ENCODE data around the gene HMGN3. TPM values are rescaled to one million over a fixed set of nuclear protein-coding genes. Genes with fewer than 3 reads are reported as not detected.

The HMGN3 gene
- total and polyA plus RNA-seq, 2 of the 4 experiments (the other 2 are of a cell fraction) = 6.8 to 35.5 TPM

GRCh38 chr6:79157961-79158644 lies 76.4 kb downstream of the HMGN3 start:
- H3K4me3 ChIP-seq (ENCODE audit: insufficient read depth, low read depth, low read length) = no peak overlapping the region
- no peak for DNase-seq
- no peak overlapping the region for H2BK5ac ChIP-seq (ENCODE audit: low read depth, low read length, poor library complexity, severe bottlenecking)
- H3K27me3 ChIP-seq (ENCODE audit: control insufficient read depth, insufficient read depth, low read length) = no peaks in the 10 kb centered on the region
- no peak overlapping the region for H4K5ac ChIP-seq (ENCODE audit: low read depth, low read length)
- no peak for ATAC-seq (ENCODE audit: low read depth)
- no peaks in the 10 kb centered on the region for H4K20me1 ChIP-seq (ENCODE audit: insufficient read depth, low read length)
- H3K4me1 ChIP-seq (ENCODE audit: control insufficient read depth, insufficient read depth, low read length) = no peaks in the 10 kb centered on the region
- no peaks in the 10 kb centered on the region for H3K36me3 ChIP-seq (ENCODE audit: control insufficient read depth, insufficient read depth, low read length)
- no peak overlapping the region for H4K91ac ChIP-seq (ENCODE audit: insufficient read depth, low read depth, low read length)
- intact Hi-C loops (cut with micrococcal nuclease) (no loop called here), in situ Hi-C loops (cut with MboI; ENCODE audit: low sequenced_read_pairs) (no loop called here), dilution Hi-C loops (cut with HindIII; ENCODE audit: low sequenced_read_pairs, unreplicated experiment) (no loop called here)
- no peak overlapping the region for H3K14ac ChIP-seq (replicated peaks; ENCODE audit: low read depth, low read length)
- no peak overlapping the region for H3K4me2 ChIP-seq (ENCODE audit: low read depth, low read length)
- CTCF ChIA-PET = no interaction called here
- H3K18ac ChIP-seq (ENCODE audit: low read depth, low read length) = no peak overlapping the region
- no peaks in the 10 kb centered on the region for H3K79me1 ChIP-seq (ENCODE audit: low read depth in 1 of 2, low read length in 2 of 2)
- H4K8ac ChIP-seq (ENCODE audit: low read depth in 2 of 2, low read length in 2 of 2) = no peak overlapping the region
- H3K9ac ChIP-seq (ENCODE audit: low read depth, low read length) = no peak overlapping the region
- H2AK5ac ChIP-seq (ENCODE audit: low read depth, low read length) = no peak overlapping the region
- no peak overlapping the region for H3K23ac ChIP-seq (ENCODE audit: low read depth, low read length)
- no peak overlapping the region for H3K27ac ChIP-seq (ENCODE audit: insufficient read depth, low read length)
- WGBS, 2 experiments (ENCODE audit: extremely low coverage in 2 of 2, insufficient read length in 1 of 2) = no CpG with 5 or more reads among the region's 3 CpGs
- no peak overlapping the region for H2BK20ac ChIP-seq (ENCODE audit: low read depth, low read length)
- no peak overlapping the region for H3K4ac ChIP-seq (ENCODE audit: low read depth, low read length)
- H2AK9ac ChIP-seq (replicated peaks; ENCODE audit: low read depth, low read length, poor library complexity) = no peak overlapping the region
- H2BK120ac ChIP-seq (ENCODE audit: low read depth, low read length) = no peak overlapping the region
- H3K56ac ChIP-seq (ENCODE audit: extremely low read depth, insufficient read depth, low read length) = no peak overlapping the region
- no peaks in the 10 kb centered on the region for H3K9me1 ChIP-seq (ENCODE audit: insufficient read depth, low read length)
- no peak for TF ChIP-seq FOS (IDR thresholded peaks at IDR 0.05; ENCODE audit: low read depth, low read length)
- TF ChIP-seq BHLHE40 (IDR thresholded peaks at IDR 0.05; ENCODE audit: low read depth, low read length) = no peak
- no peak for TF ChIP-seq ELK1 (IDR thresholded peaks at IDR 0.05; ENCODE audit: borderline replicate concordance, low read depth, low read length)
- TF ChIP-seq SMC3 (IDR thresholded peaks at IDR 0.05; ENCODE audit: low read depth, low read length) = no peak
- TF ChIP-seq USF2 (IDR thresholded peaks at IDR 0.05; ENCODE audit: low read depth, low read length) = no peak
- no peak for TF ChIP-seq MAZ (IDR thresholded peaks at IDR 0.05; ENCODE audit: borderline replicate concordance, low read depth, low read length)
- TF ChIP-seq MAFK (IDR thresholded peaks at IDR 0.05; ENCODE audit: low read depth, low read length) = no peak
- no peak for TF ChIP-seq NFE2L2 (IDR thresholded peaks at IDR 0.05; ENCODE audit: low read depth, low read length)
- no peak for TF ChIP-seq POLR2A (IDR thresholded peaks at IDR 0.05; ENCODE audit: low read depth, low read length)
- no peak for TF ChIP-seq CEBPB (IDR thresholded peaks at IDR 0.05; ENCODE audit: low read depth, low read length)
- BruUV-seq (replicated peaks) = no TSS peak
- no peaks in the 10 kb centered on the region for H3K9me3 ChIP-seq (ENCODE audit: control insufficient read depth, insufficient read depth, low read length)
- H2BK15ac ChIP-seq (ENCODE audit: low read depth, low read length) = no peak overlapping the region
- POLR2A ChIA-PET (ENCODE audit: unreplicated experiment) = no interaction called here
- no peak overlapping the region for H2AFZ ChIP-seq (replicated peaks; ENCODE audit: low read length, poor library complexity)
